ENCODE results near the gene RAB40B.

- no peak for TF ChIP-seq CTCF (IDR thresholded peaks at IDR 0.05)
- no peak for TF ChIP-seq EZH2 (IDR thresholded peaks at IDR 0.05; ENCODE audit: borderline replicate concordance, insufficient read depth, low read depth, low read length, poor library complexity, severe bottlenecking)
Measured at GRCh38 chr17:82649501-82650261, 48.8 kb downstream of the RAB40B start.

All from B cell (primary cell).